Sigmoid colon (tissue), 7 donors: Measurements from ENCODE around the gene DCAF8L2. TPM values are rescaled to one million over a fixed set of nuclear protein-coding genes. Genes with fewer than 3 reads are reported as not detected.

Source experiments
- DNase-seq: peaks from one replicate; pipeline ENCODE4 v3.0.0-alpha.2; 2019
- H3K27ac ChIP-seq, 4 donors: fragments of 200-600 bp; sonication (generic); one replicate each; pipeline ENCODE4 v1.5.1; 2016 to 2019; ENCODE audit warnings: mild to moderate bottlenecking in 1 of 4
- H3K27me3 ChIP-seq, 3 donors: fragments of 200-600 bp; sonication (generic); one replicate each; pipeline ENCODE4 v1.5.1; 2019; ENCODE audit warnings: mild to moderate bottlenecking in 1 of 3
- H3K36me3 ChIP-seq, 4 donors: fragments of 200-600 bp; sonication (generic); one replicate each; pipeline ENCODE4 v1.5.1; 2016 to 2019
- H3K4me1 ChIP-seq, 4 donors: fragments of 200-600 bp; sonication (generic); one replicate each; pipeline ENCODE4 v1.5.1; 2017 to 2019
- H3K4me3 ChIP-seq, 4 donors: fragments of 200-600 bp; sonication (generic); one replicate each; pipeline ENCODE4 v1.5.1; 2017 to 2019; ENCODE audit warnings: mild to moderate bottlenecking in 2 of 4, moderate library complexity in 1 of 4
- H3K9me3 ChIP-seq, 4 donors: fragments of 200-600 bp in 3 of 4; sonication (generic) in 3 of 4; one replicate each; pipeline versions ENCODE4 v1.5.1 to v1.6.1; 2013 to 2019
- CTCF ChIP-seq, 4 experiments: fragments of 450-650 bp in 3 of 4; fragments of 200-600 bp in 1 of 4; IDR thresholded peaks; one replicate each; pipeline ENCODE4 v1.5.1; 2016 to 2019; ENCODE audit warnings: antibody characterized with exemption in 4 of 4, mild to moderate bottlenecking in 3 of 4, moderate library complexity in 2 of 4
- EP300 ChIP-seq, 4 donors: sonication (generic); formaldehyde crosslinking; IDR thresholded peaks; one replicate each; pipeline ENCODE4 v1.6.1; 2017; ENCODE audit warnings: antibody characterized with exemption in 4 of 4
- POLR2A ChIP-seq, 2 donors: fragments of 450-650 bp; IDR thresholded peaks; one replicate each; pipeline ENCODE4 v1.6.1; 2016; ENCODE audit warnings: antibody characterized with exemption in 2 of 2, mild to moderate bottlenecking in 2 of 2, moderate library complexity in 2 of 2
- POLR2AphosphoS5 ChIP-seq, 4 donors: sonication (generic); formaldehyde crosslinking; IDR thresholded peaks; one replicate each; pipeline ENCODE4 v1.6.1; 2017; ENCODE audit warnings: antibody characterized with exemption in 4 of 4
- WGBS, 2 donors: extraction: QIAGEN DNeasy Blood & Tissue Kit; methylation state at CpG; one replicate each; pipeline ENCODE4 v1.1.7; 2013; 5-methylcytosine and 5-hydroxymethylcytosine counted together
- intact Hi-C: fragments of 100-400 bp; cut with DNase I; formaldehyde crosslinking; loops from one replicate; pipeline ENCODE4 v1.15.1; 2023
- polyA plus RNA-seq, 3 donors: library from polyadenylated mRNA; stranded (reverse); fragments of 200-250 nt; gene quantifications; one replicate each; pipeline ENCODE4 v1.2.3, GENCODE V29; 2013
- total RNA-seq, 4 donors: library from RNA; depleted of rRNA; stranded (reverse); fragments of >200 nt; gene quantifications; one replicate each; pipeline ENCODE4 v1.1.0, GENCODE V29; 2016
- donor health status: healthy with polysubstance abuse.
- donor health status: Bipolar disorder and iron deficiency.
- donor health status: healthy.

The DCAF8L2 gene
- total and polyA plus RNA-seq, 7 donors, result not detected

GRCh38 chrX:27597508-27597907 is 7.4 kb downstream of the DCAF8L2 start:
- no peak overlapping the region for H3K27ac ChIP-seq
- intact Hi-C loops, result no loop called here
- no peak for DNase-seq
- no peaks in the 10 kb centered on the region for H3K4me1 ChIP-seq
- no peak for TF ChIP-seq CTCF (IDR thresholded peaks at IDR 0.05)
- no peaks in the 10 kb centered on the region for H3K9me3 ChIP-seq
- no peaks in the 10 kb centered on the region for H3K27me3 ChIP-seq
- H3K36me3 ChIP-seq, result no peaks in the 10 kb centered on the region
- WGBS, 2 donors, result 58 to 69% methylated on average over 2 of the region's 2 CpGs
- H3K4me3 ChIP-seq, result no peak overlapping the region

- Histone ChIP-seq H3K4me3 (no peak overlapping the region), H3K36me3 (no peaks in the 10 kb centered on the region), H3K9me3 (no peaks in the 10 kb centered on the region), H3K4me1 (no peaks in the 10 kb centered on the region), H3K27ac (no peak overlapping the region), H3K27me3 (no peaks in the 10 kb centered on the region)
- no peak for DNase-seq
- intact Hi-C loops, result no loop called here
- 10 to 39% methylated on average over 9 of the region's 9 CpGs for WGBS, 2 donors
- TF ChIP-seq EP300 (IDR thresholded peaks at IDR 0.05), result no peak
- no peak for TF ChIP-seq POLR2AphosphoS5 (IDR thresholded peaks at IDR 0.05)
Measured at GRCh38 chrX:27598312-27598711, 8.2 kb downstream of the DCAF8L2 start.

GRCh38 chrX:27599928-27600327 is 9.8 kb downstream of the DCAF8L2 start:
- 17 to 57% methylated on average over 4 of the region's 4 CpGs for WGBS, 2 donors

GRCh38 chrX:27600686-27601085 is 10.5 kb downstream of the DCAF8L2 start:
- Histone ChIP-seq H3K4me3 (no peak overlapping the region), H3K36me3 (no peaks in the 10 kb centered on the region), H3K27me3 (no peaks in the 10 kb centered on the region), H3K27ac (no peak overlapping the region), H3K9me3 (no peaks in the 10 kb centered on the region), H3K4me1 (no peaks in the 10 kb centered on the region)
- intact Hi-C loops, result no loop called here
- DNase-seq, result no peak
- TF ChIP-seq CTCF (IDR thresholded peaks at IDR 0.05) (no peak), POLR2A (IDR thresholded peaks at IDR 0.05) (no peak), POLR2AphosphoS5 (IDR thresholded peaks at IDR 0.05) (no peak), EP300 (IDR thresholded peaks at IDR 0.05) (no peak)
- 64 to 84% methylated on average over 2 of the region's 2 CpGs for WGBS, 2 donors

More at GRCh38 chrX:27599928-27600327, 9.8 kb downstream of the DCAF8L2 start:
- Histone ChIP-seq H3K27ac (no peak overlapping the region), H3K4me3 (no peak overlapping the region), H3K4me1 (no peaks in the 10 kb centered on the region), H3K36me3 (no peaks in the 10 kb centered on the region), H3K27me3 (no peaks in the 10 kb centered on the region), H3K9me3 (no peaks in the 10 kb centered on the region)
- TF ChIP-seq POLR2AphosphoS5 (IDR thresholded peaks at IDR 0.05) (no peak), EP300 (IDR thresholded peaks at IDR 0.05) (no peak), POLR2A (IDR thresholded peaks at IDR 0.05) (no peak), CTCF (IDR thresholded peaks at IDR 0.05) (no peak)
- intact Hi-C loops, result no loop called here
- DNase-seq, result no peak

- DNase-seq, result no peak
- Histone ChIP-seq H3K27ac (no peak overlapping the region), H3K27me3 (no peaks in the 10 kb centered on the region), H3K36me3 (no peaks in the 10 kb centered on the region), H3K9me3 (no peaks in the 10 kb centered on the region), H3K4me3 (no peak overlapping the region), H3K4me1 (no peaks in the 10 kb centered on the region)
- intact Hi-C loops, result no loop called here
- TF ChIP-seq CTCF (IDR thresholded peaks at IDR 0.05), result no peak
- WGBS, 2 donors, result 87 to 90% methylated on average over 4 of the region's 4 CpGs
Measured at GRCh38 chrX:27608671-27609070, 18.5 kb downstream of the DCAF8L2 start.
